H54 (cell line): ENCODE measurements around the gene SERBP1.

Source experiments
- DNase-seq: peaks from one replicate; pipeline ENCODE4 v3.0.0; 2011; ENCODE audit warnings: low spot score, mixed read lengths; ENCODE audit not compliant: insufficient read length
- FAIRE-seq: peaks from 3 replicates; lab custom pipeline; 2011; peaks lifted over from hg19 to GRCh38; lab: Jason Lieb, UNC
- POLR2A ChIP-seq: IDR thresholded peaks from 2 replicates; pipeline ENCODE4 v1.6.1; 2011; ENCODE audit warnings: low read depth, mild to moderate bottlenecking, low read length

Gene SERBP1

GRCh38 chr1:67376381-67376780, 53.8 kb downstream of the SERBP1 start:
- DNase-seq (no peak), FAIRE-seq (no peak)
- no peak for TF ChIP-seq POLR2A

DNA sequence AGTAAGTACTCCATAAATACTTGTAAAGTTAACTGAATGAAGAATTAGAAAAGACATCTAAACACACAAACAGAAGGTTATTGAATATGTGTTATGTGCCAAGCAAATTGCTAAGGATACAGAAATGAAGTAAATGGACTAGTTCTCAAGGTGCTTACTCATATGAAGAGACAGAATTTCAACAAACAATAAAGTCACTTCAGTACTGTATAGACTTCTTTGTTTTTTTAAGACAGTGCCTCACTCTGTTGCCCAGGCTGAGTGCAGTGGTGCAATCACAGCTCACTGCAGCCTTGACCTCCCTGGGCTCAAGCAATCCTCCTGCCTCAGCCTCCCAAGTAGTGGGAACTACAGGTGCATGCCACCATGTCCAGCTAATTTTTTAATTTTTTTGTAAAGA, 57.3 kb downstream of the SERBP1 start:
- no peak for FAIRE-seq
- no peak for DNase-seq
- TF ChIP-seq POLR2A, result no peak

- FAIRE-seq (no peak), DNase-seq (no peak)
- no peak for TF ChIP-seq POLR2A
These were observed 58.1 kb downstream of the SERBP1 start for GRCh38 chr1:67372136-67372535.

- no peak for TF ChIP-seq POLR2A
- FAIRE-seq (no peak), DNase-seq (no peak)
These were observed 58.5 kb downstream of the SERBP1 start for GRCh38 chr1:67371681-67372080.

DNA sequence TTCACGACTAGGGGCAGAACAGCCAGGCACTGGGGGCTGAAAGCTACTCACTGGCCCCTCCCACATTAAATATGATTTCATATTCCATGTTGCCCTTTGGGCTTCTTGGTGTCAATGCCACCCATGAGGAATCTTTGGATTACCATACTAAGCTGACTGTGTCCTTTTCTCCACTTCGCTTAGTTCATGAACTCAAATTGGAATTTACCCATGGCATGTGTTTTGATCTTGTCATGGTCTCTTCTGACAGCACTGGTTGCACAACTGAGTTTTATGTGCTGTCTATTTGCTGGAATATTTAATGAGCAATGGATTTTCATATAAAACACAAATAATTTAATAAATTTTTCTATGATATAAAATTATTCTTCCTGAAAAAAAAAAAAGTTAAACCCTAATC, 59.2 kb downstream of the SERBP1 start:
- no peak for TF ChIP-seq POLR2A
- DNase-seq, result no peak
- FAIRE-seq, result no peak

DNA sequence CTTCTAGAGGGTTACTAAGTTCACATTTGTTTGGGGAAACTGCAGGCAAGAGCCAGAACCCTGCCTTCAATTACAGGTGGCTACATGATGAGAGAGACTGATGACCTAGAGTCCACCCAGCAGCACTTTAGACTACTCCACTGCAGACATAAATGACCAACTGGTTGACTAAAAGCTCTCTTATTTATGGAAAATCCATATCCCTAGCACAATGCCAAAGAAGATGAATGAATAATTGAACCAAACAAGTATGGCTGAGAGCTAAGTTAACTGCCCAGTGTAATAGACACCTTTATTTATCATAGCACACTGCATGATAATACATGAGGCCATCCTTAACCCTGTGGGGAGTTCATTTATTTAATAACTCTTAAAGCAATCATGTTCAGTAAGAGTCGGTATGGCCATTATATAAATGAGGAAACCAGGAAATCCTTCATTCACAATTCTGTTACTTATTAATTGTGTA, 62.1 kb downstream of the SERBP1 start:
- no peak for TF ChIP-seq POLR2A
- no peak for DNase-seq
- FAIRE-seq, result no peak

- no peak for TF ChIP-seq POLR2A
- DNase-seq, result no peak
- FAIRE-seq, result no peak
These were observed 62.7 kb downstream of the SERBP1 start for GRCh38 chr1:67367370-67368045.

DNA sequence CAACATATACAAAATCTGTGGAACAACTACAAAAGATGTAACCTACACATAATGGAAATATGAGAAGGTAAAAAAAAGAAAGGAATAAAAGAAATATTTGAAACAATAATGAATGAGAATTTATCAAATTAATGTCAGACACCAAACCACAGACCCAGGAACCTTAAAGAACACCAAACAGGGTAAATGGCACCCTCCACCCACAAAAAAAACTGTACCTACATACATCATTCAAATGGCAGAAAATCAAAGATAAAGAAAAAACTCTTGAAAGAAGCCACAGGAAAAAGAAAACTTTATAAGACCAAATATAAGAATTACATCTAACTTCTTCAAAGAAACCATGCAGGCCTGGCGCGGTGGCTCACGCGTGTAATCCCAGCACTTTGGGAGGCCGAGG, 68.6 kb downstream of the SERBP1 start:
- no peak for DNase-seq

DNA sequence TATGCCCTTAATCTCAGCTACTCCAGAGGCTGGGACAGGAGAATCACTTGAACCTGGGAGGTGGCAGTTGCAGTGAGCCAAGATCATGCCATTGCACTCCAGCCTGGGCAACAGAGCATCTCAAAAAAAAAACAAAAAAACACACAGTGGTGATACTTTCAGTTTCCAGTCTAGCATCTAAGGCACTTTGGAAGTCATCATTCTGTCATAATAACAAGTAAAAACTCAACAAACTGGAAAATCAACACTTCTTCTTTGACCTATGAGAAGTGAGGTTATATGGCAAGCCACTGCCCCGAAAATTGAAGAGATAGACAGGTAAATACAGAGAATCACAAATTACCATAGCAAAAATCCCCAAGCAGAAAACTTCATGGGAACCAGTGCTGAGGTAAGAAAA, 70.6 kb downstream of the SERBP1 start:
- no peak for FAIRE-seq
- TF ChIP-seq POLR2A, result no peak
- DNase-seq, result no peak

More for the DNA sequence above, 68.6 kb downstream of the SERBP1 start:
- FAIRE-seq, result no peak
- TF ChIP-seq POLR2A, result no peak
